ENCODE measurements around the gene B4GALT5. TPM values are rescaled to one million over a fixed set of nuclear protein-coding genes. Genes with fewer than 3 reads are reported as not detected.
A peak's percentile ranks its signal among the peaks of the same experiment; 100 is the strongest.

The B4GALT5 gene
- total RNA-seq, 2 experiments from 2014 or later = 9.8 to 18.8 TPM

DNA sequence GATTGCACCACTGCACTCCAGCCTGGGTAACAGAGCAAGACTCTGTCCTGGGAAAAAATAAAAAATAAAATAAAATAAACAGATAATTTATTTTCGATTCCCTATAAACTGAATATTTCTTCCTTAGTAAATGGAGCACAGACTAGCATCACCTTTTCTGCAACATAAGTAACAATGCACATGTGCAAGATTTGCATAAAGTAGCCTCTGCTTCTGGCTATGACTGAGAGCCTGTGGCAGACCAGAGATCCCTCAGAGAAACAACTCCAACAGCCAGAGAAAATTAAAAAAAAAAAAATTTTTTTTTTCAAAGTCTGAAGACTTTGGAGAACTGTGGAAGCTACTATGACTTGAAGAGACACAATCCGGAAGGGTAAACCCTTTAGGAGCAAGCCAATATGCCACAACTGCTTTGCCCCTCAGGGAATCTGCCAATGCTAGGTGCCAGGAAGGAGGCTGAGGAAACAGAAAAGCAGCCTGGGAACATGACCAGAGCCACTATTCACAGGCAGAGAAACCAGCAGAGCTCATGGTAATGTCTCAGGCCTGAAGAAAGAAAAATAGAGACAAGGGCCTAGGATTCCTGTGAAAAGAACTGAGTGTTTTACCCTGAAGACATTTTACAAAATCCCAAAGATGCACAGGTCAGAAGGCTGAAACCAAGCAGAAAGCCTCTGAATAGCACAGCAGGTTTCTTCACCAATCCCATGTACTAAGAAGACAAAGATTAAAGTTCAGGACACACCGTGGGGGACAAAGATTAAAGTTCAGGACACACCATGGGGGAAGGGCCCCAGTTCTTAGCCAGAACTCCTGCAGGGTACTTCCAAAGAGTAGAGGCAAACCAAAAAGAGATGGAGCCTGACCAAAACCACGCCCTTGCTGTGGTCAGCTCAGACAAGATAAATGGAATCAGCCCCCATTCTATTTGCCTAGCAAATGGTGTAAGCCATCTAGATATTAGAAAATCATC, 25.8 kb downstream of the B4GALT5 start:
- Histone ChIP-seq H3K27ac (ENCODE audit: low read depth, low read length, poor library complexity, severe bottlenecking) (no peak overlapping the region), H3K4me1 (ENCODE audit: insufficient read depth, low read length, poor library complexity, severe bottlenecking) (peaks cover 54% of the 10 kb centered on the region), H4K20me1 (ENCODE audit: insufficient read depth, low read length) (peaks cover 7% of the 10 kb centered on the region), H3K4me3 (ENCODE audit: low read depth, low read length, poor library complexity, severe bottlenecking) (no peak overlapping the region), H3K36me3 (ENCODE audit: insufficient read depth, low read length) (peaks cover 7% of the 10 kb centered on the region; the same call in 1 of the 2 replicates), H2AFZ (ENCODE audit: low read length) (no peak overlapping the region), H3K79me2 (ENCODE audit: insufficient read depth, low read depth, low read length) (peaks cover 79% of the 10 kb centered on the region; the same call in 1 of the 2 replicates), H3K9me3 (ENCODE audit: low read length) (no peaks in the 10 kb centered on the region), H3K9me2 (ENCODE audit: insufficient read depth, low read length) (no peaks in the 10 kb centered on the region), H3K4me2 (ENCODE audit: low read length) (peak overlapping the region; percentile 47)
- BruUV-seq (replicated peaks) = no TSS peak
- POLR2A ChIA-PET = interaction anchor here (0.8 kb wide), 1 partner anchor 12 kb away, joined by 3 read pairs; no protein-coding TSS in a partner anchor
- intact Hi-C loops (cut with micrococcal nuclease; ENCODE audit: unreplicated experiment) = no loop called here
- no peak for DNase-seq (ENCODE audit: low spot score)
- TF ChIP-seq EZH2phosphoT487 (IDR thresholded peaks at IDR 0.05; ENCODE audit: borderline replicate concordance, low read depth, low read length) = no peak
- TF ChIP-seq CTCF (conservative IDR thresholded peaks at IDR 0.05; ENCODE audit: low read length) = no peak
- CTCF ChIA-PET (ENCODE audit: unreplicated experiment) = no interaction called here

DNA sequence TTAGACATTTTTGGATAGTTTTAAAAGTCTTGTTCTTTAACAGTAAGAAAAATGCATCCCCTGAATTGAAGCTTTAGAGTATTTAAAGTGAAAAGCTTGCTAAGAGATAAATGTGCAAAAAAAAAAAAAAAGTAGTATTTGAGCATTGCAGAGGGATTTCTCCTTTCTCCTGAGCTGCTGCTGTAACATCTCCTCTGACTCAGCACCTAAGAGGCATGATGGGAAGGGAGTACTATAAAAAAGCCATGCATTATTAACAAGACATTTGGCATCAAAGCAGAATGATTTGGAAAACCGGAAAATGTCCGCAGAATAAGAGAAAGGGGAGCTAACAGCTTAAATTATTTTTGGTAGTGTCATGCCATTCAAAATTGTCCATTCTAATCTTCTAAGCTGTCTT, 27.9 kb downstream of the B4GALT5 start:
- H2AFZ ChIP-seq (ENCODE audit: low read length) = no peak overlapping the region
- H3K4me3 ChIP-seq (ENCODE audit: low read depth, low read length, poor library complexity, severe bottlenecking) = no peak overlapping the region
- DNase-seq (ENCODE audit: low spot score) = no peak
- TF ChIP-seq EZH2phosphoT487 (IDR thresholded peaks at IDR 0.05; ENCODE audit: borderline replicate concordance, low read depth, low read length) = no peak
- no peak for TF ChIP-seq CTCF (conservative IDR thresholded peaks at IDR 0.05; ENCODE audit: low read length)
- BruUV-seq (replicated peaks) = TSS peak; percentile 38
- intact Hi-C loops (cut with micrococcal nuclease; ENCODE audit: unreplicated experiment) = no loop called here
- ChIA-PET CTCF (ENCODE audit: unreplicated experiment) (no interaction called here), POLR2A (interaction anchor here (0.5 to 2.3 kb wide), 12 partner anchors 9 to 250 kb away, joined by 3 to 12 read pairs (median 4); partner anchors contain the start of gene RNF114)
- no peaks in the 10 kb centered on the region for H3K9me3 ChIP-seq (ENCODE audit: low read length)
- H3K79me2 ChIP-seq (ENCODE audit: insufficient read depth, low read depth, low read length) = peaks cover 64% of the 10 kb centered on the region; the same call in 1 of the 2 replicates
- H4K20me1 ChIP-seq (ENCODE audit: insufficient read depth, low read length) = peaks cover 6% of the 10 kb centered on the region; the same call in 1 of the 2 replicates
- H3K4me2 ChIP-seq (ENCODE audit: low read length) = peak overlapping the region; percentile 36; the same call in 1 of the 2 replicates
- no peak overlapping the region for H3K27ac ChIP-seq (ENCODE audit: low read depth, low read length, poor library complexity, severe bottlenecking)
- peaks cover 7% of the 10 kb centered on the region; the same call in 1 of the 2 replicates for H3K36me3 ChIP-seq (ENCODE audit: insufficient read depth, low read length)
- no peaks in the 10 kb centered on the region for H3K9me2 ChIP-seq (ENCODE audit: insufficient read depth, low read length)
- H3K4me1 ChIP-seq (ENCODE audit: insufficient read depth, low read length, poor library complexity, severe bottlenecking) = peaks cover 45% of the 10 kb centered on the region
